ENCODE results near the gene RBPJL. TPM values are rescaled to one million over a fixed set of nuclear protein-coding genes. Genes with fewer than 3 reads are reported as not detected.
A peak's percentile ranks its signal among the peaks of the same experiment; 100 is the strongest.

RBPJL gene
- total RNA-seq, 1 donor from 2014 or later, result not detected

- Histone ChIP-seq H3K27me3 (ENCODE audit: low read depth) (no peaks in the 10 kb centered on the region), H3K36me3 (peaks cover 60% of the 10 kb centered on the region), H3K27ac (peak overlapping the region; percentile 79), H3K9me3 (no peaks in the 10 kb centered on the region), H3K4me1 (peaks cover 61% of the 10 kb centered on the region), H3K4me3 (peak overlapping the region; percentile 10)
- TF ChIP-seq CTCF (IDR thresholded peaks at IDR 0.05), result no peak
- intact Hi-C loops (cut with DNase I), result no loop called here
- ATAC-seq, result peak; percentile 62 to 64
- DNase-seq, result peak; percentile 71
These were observed 30.9 kb downstream of the RBPJL start for GRCh38 chr20:45337367-45338120.

GRCh38 chr20:45338121-45339030, 31.7 kb downstream of the RBPJL start:
- no peak overlapping the region for H3K4me3 ChIP-seq
- no peak for ATAC-seq
- H3K9me3 ChIP-seq, result no peaks in the 10 kb centered on the region

GRCh38 chr20:45339084-45339483, 32.4 kb downstream of the RBPJL start:
- H3K36me3 ChIP-seq, result peaks cover 44% of the 10 kb centered on the region
- H3K4me3 ChIP-seq, result no peak overlapping the region
- H3K4me1 ChIP-seq, result peaks cover 76% of the 10 kb centered on the region
- DNase-seq, result no peak
- no peak for ATAC-seq
- H3K9me3 ChIP-seq, result no peaks in the 10 kb centered on the region
- TF ChIP-seq CTCF (IDR thresholded peaks at IDR 0.05), result no peak
- intact Hi-C loops (cut with DNase I), result no loop called here
- H3K27me3 ChIP-seq (ENCODE audit: low read depth), result no peaks in the 10 kb centered on the region
- peak overlapping the region; percentile 79 for H3K27ac ChIP-seq

More at GRCh38 chr20:45338121-45339030, 31.7 kb downstream of the RBPJL start:
- Histone ChIP-seq H3K27me3 (ENCODE audit: low read depth) (no peaks in the 10 kb centered on the region), H3K27ac (peak overlapping the region; percentile 79), H3K36me3 (peaks cover 52% of the 10 kb centered on the region), H3K4me1 (peaks cover 69% of the 10 kb centered on the region)
- intact Hi-C loops (cut with DNase I), result no loop called here
- TF ChIP-seq CTCF (IDR thresholded peaks at IDR 0.05), result no peak
- DNase-seq, result no peak

- DNase-seq, result no peak
- no peaks in the 10 kb centered on the region for H3K9me3 ChIP-seq
- peaks cover 40% of the 10 kb centered on the region for H3K36me3 ChIP-seq
- H3K27me3 ChIP-seq (ENCODE audit: low read depth), result no peaks in the 10 kb centered on the region
- intact Hi-C loops (cut with DNase I), result no loop called here
- ATAC-seq, result no peak
- TF ChIP-seq CTCF (IDR thresholded peaks at IDR 0.05), result no peak
- peaks cover 84% of the 10 kb centered on the region for H3K4me1 ChIP-seq
- peak overlapping the region; percentile 79 for H3K27ac ChIP-seq
- H3K4me3 ChIP-seq, result no peak overlapping the region
These were observed 33.2 kb downstream of the RBPJL start for GRCh38 chr20:45339799-45340198.

GRCh38 chr20:45340236-45340847, 33.7 kb downstream of the RBPJL start:
- peaks cover 34% of the 10 kb centered on the region for H3K36me3 ChIP-seq
- H3K27ac ChIP-seq, result peak overlapping the region; percentile 79
- ATAC-seq, result peak; percentile 9 to 29
- H3K9me3 ChIP-seq, result no peaks in the 10 kb centered on the region
- H3K4me1 ChIP-seq, result peaks cover 89% of the 10 kb centered on the region
- H3K27me3 ChIP-seq (ENCODE audit: low read depth), result no peaks in the 10 kb centered on the region
- peak; percentile 71 for DNase-seq
- intact Hi-C loops (cut with DNase I), result no loop called here
- TF ChIP-seq CTCF (IDR thresholded peaks at IDR 0.05), result no peak
- peak overlapping the region; percentile 4 for H3K4me3 ChIP-seq
